ENCODE measurements around the gene CLCF1.
A peak's percentile ranks its signal among the peaks of the same experiment; 100 is the strongest.

Gene CLCF1

DNA sequence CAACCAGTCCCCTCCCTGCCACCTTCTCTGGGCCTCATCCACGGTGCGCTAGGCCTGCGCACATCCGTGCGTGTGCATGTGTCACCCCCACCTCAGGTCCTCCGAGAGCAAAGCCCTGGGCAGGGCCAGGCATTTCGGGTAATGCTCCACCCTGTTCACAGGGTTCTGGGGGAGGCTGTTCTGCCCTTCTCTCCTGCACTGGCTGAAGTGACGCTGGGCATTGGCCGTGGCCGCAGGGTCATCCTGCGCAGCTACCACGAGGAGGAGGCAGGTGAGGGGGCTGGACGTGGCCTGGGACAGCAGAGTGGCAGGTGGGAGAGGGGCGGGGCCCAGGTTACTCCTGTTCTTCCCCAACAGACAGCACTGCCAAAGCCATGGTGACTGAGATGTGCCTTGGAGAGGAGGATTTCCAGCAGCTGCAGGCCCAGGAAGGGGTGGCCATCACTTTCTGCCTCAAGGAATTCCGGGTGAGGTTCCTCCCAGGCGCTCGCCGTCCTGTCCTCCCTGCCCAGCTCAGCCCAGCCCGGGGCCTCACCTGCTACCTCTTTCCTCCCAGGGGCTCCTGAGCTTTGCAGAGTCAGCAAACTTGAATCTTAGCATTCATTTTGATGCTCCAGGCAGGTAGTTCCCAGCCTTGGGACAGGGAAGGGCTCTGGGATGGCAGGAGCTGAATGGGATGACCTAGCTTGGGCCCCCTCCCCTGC lies 22.3 kb upstream of the CLCF1 start:
- no peak for DNase-seq (ENCODE audit: low read depth)

DNA sequence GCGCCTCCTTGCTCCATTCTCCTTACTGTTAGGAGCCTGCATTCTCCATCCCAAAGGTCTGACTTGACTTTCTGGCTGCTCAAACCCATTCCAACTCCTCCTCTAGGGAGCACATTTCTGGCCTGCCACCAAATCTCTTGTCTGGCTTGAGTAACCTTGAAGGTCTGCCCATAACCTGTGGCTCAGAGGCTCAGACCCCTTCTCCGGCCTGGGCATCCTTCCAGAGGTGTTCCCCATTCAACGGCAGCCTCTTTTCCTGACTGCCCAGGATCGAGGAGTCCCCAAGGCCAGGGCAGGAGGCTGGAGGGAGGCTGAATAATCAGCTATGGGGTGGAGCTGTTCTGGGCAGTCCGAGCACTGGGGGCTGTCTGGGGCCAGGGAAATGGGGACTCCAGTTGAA lies 20.6 kb upstream of the CLCF1 start:
- DNase-seq (ENCODE audit: low read depth) = no peak

DNA sequence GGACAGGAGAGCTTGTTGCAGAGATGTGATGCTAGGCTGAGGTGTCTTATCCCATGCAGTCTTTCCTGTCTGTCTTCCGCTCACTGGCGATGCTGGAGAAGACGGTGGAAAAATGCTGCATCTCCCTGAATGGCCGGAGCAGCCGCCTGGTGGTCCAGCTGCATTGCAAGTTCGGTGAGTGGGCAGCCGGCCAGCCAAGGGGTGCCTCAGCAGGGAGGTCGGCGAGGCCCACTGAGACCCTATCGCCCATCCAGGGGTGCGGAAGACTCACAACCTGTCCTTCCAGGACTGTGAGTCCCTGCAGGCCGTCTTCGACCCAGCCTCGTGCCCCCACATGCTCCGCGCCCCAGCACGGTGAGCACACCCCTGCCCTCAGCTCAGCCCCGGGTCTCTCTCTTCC lies 20.0 kb upstream of the CLCF1 start:
- DNase-seq (ENCODE audit: low read depth) = no peak

DNA sequence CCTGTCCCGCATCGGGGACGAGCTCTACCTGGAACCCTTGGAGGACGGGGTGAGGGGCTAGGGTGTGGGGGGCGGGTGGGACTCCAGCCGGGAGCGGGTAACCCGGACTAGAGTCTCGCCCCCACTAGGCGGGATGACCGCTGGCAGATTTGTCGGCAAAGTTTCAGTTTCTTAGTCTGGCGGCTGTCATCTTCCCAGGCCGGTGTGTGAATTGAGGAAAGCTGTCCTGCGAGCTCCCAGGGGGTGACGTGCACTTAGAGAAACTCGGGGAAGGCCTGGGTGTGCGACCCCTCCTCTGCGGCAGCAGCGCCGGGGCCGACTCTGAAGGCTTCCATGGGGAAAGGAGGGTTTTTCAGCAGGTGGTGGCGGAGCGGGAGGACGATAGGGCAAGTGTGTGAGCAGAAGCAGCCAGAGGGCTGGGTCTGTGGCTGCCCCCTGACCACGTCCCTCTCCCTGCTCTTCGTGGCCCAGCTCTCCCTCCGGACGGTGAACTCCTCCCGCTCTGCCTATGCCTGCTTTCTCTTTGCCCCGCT lies 18.9 kb upstream of the CLCF1 start:
- DNase-seq (ENCODE audit: low read depth) = no peak

DNA sequence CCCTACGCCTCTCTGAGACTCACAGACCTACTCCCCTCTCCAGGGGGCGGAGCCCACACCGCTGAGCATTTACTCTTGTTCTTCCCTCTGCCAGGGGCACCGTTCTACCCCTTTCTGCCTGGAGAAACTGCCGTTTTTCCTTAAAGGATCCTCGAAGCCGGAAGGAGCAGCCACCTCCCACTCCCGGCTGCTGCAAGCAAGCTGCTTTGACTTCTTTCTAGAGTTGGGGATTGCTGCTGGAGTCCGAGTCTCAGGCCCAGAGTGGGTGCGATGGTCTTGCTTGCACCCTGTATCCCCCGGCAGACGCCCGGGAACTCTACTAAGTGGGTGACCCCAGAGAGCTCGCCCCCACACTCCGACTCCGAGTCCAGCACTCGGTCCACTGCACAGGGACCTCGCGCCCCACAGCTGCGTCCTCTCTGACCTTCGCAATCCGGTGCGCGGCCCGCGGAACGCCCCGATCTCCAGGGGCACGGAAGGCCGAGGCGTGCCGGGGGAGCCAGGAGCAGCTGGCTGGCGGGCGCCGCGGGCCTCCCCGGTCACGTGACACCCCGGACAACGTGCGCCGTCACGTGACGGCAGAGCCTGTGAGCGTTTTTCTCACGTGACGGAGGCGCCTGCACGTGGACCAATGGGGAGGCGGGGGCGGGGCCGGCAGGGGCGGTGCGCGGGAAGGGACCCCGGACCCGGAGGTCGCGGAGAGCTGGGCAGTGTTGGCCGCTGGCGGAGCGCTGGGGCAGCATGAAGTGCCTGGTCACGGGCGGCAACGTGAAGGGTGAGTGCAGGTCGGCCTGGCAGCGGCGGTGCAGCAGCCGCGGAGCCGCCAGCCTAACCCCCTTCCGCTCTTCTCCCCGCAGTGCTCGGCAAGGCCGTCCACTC lies 18.1 kb upstream of the CLCF1 start, which contains the start of gene RAD9A:
Gene RAD9A, plus strand, starts transcription at position 683 of the 879 bp plus-strand sequence. Its CDS starts 59 bp downstream, at position 742.
- DNase-seq (ENCODE audit: low read depth) = peak; percentile 89

DNA sequence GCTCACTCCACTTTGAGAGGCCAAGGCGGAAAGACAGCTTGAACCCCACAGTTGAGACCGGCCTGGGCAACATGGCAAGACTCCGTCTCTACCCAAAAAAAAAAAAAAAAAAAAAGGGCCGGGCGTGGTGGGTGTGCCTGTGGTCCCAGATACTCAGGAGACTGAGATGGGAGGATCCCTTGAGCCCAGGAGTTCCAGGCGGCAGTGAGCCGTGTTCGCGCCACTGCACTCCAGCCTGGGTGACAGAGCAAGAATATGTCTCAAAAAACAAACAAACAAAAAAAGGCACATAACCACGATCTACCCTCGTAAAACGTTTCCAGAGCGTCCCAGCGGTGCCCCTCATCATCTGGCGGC lies 17.5 kb upstream of the CLCF1 start:
- DNase-seq (ENCODE audit: low read depth) = no peak

DNA sequence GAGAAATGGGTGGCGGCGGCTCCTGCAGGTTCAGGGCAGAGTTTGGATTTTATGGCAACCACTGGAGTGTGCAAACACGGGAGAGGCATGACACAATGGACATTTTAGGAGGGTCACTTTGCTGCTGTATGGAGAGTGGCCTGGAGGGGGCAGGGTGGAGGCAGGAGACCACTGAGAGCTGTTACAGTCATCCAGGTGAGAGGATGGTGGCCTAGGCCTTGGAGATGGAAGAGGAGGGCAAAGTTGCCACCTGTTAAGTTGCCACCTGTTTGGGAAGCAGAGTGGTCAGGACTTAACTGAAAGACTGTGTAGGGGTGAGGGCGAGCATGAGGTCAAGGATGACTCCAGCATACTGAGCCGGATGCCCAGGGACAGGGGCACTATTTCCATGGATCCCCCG lies 16.1 kb upstream of the CLCF1 start:
- no peak for DNase-seq (ENCODE audit: low read depth)

DNA sequence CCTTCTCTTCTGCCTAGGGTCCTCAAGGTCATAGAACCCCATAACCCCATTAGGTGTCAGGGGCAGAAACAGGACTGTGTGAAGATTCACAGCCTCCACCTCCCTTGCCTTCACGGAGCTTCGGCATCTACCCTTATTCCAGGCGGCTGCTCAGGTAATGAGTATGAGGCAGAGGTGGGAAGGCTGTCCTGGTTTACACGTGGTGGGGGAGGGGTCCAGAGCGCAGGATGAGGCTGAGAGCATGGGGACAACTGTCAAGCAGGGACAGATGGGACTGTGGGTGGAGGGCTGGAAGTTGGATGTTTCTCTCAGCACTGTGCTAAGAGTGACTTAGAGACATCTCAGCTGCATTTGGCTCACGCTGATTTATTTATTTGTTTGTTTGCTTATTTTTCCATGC lies 14.1 kb upstream of the CLCF1 start:
- no peak for DNase-seq (ENCODE audit: low read depth)

DNA sequence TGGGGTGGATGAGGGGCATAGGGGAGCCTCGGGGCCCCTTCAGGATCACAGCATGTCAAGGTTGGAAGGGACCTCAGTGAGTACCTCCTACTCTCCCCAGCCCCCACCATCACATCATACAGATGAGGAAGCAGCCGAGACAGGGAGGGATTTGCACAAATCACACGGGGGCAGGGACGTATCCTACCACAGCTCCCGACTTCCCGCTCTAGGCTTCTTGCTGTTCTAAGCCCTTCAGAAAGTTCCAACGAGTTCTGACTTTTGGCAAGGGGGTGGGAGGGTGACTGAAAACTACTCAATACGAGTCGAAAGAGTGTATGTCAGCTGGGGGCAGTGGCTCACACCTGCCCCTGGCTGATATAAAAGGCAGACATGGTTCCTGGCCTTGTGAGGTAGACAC lies 13.7 kb upstream of the CLCF1 start:
- no peak for DNase-seq (ENCODE audit: low read depth)

DNA sequence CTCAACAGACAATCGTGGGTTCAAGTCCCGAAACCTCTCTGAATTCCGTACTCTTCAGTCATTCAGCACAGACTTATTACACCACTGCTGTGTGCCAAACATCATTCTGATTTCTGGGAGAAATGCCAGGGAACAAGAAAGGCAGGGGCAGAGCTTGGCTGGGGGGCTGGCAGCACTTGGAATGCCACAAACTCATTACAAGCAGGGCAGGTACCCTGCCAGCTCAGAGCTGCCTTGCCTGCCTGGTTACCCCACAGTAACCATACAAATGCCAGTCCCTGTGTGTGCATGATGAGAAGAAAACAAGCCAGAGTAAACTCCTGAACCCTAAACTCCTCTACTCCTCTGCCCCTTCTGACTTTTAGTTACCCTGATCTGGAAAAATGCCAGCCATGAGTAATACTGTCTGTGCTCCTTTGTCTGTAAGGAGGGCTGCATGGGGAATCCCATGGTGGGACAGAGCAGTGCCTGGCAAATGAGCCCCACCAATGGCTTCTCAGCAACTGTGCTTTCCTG lies 11.5 kb upstream of the CLCF1 start:
- no peak for DNase-seq (ENCODE audit: low read depth)

DNA sequence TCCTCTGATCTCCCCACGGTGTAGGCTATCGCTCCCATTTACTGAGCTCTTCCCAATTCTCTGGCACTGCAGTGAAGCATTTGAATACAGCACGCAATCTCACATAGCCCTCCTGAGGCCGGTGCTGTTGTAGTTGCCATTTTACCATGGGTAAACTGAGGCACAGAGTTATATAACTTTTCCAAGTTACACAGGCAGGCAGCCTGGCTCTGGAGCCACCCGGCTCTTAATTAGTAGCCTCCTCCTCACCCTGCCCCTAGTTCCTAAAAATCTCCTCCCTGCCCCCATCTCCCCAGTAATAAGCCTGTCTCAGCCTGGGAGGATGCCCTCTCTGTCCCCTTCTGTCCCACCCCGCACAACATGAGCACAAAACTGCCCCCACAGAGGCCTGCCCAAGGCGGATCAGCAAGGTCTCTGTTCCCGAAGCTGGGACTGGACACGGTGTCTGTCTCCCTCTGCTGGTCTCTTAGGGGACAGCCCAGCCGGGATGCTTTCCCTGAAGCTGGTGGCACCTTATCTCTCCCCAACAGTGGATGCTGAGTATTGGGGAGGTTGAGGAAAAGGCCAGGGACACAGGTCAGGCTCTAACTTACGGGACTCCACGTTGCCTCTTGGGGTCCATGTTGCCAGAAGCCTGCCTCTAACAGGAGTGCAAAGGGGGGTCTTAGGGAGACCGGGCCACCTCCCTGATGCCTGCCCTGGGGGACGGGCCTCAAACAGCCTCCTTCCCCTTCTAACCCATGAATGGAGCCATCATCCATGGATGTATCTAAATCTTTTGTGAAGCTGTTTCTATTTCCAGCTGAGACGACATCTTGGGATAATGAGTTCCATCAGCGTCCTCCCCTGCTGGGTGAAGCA lies 9.1 kb upstream of the CLCF1 start:
- no peak for DNase-seq (ENCODE audit: low read depth)

DNA sequence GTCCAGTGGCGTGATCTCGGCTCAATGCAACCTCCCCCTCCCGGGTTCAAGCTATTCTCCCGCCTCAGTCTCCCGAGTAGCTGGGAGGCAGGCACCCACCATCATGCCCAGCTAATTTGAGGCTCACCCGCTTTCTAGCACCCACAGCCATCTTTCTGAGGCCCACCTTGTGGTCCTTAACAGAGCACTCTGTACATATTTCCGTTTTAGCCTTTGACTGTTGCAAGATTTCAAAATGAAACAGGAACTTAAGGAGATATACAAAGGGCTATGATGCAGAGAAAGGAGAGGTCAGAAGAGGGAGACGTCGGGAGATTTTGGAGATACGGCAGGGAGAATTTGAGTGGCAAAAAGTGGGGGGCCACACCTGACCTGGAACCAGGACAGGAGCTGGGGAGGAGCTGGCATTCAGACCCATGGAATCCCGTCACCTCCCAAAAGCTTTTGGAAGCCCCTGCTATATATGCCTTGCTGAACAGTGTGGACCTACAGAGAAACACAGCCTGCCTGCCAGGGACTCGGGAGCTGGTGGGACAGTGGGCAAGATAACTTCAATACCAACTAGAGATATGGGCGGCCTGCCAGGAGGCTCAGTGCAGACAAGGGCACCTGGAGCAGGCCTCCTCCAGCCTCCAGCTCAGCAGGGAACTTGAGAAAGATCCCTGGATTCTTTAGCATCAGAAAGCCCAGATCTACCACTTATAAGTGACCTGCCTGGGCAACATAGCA lies 8.0 kb upstream of the CLCF1 start:
- no peak for DNase-seq (ENCODE audit: low read depth)

DNA sequence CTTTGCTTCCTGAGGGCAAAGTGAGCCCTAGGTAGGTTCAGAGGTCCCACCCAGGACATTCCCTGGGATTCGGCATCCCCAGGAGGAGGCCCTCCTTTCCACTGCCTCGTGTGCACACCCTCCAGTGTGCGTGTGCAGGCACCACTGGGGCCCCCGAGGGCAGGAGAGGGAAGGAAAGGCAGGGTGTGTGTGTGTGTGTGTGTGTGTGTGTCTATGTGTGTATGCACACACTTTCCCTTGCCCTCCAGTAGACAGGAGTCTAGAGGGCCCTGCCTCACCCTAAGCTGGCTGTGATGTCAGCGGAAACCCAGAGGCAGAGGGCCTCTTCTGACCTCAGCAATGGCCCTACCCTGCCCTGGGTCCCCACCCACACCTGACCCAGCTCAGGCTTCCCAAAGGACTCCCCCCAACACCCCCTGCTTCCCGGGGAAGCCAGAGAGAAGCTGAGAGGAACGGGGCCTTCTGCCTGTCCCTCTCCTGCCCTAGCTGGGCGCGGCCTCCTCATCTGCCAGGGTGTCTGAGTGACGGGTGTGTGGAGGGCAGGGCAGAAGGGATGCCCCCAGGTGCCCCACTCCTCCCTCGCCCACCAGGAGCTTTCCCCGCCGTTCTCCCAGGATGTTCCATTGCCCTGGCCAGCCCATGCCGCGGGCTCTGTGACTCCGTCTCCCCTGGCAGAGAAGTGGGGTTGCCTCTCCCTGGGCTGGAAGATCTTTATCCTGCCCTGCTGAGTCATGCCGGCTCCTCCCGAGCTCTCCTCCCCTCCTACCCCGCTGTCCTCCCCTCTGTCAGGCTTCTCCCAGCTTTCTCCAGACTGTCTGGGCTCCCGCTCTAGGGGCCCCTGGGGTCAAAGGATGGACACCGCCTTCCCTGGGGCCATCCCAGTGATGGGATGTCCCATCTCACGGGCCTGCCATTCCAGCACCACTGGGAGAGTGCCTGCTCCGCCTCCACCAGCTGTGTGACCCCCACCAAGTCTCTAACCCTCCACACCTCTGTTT lies 6.0 kb upstream of the CLCF1 start:
- no peak for DNase-seq (ENCODE audit: low read depth)

DNA sequence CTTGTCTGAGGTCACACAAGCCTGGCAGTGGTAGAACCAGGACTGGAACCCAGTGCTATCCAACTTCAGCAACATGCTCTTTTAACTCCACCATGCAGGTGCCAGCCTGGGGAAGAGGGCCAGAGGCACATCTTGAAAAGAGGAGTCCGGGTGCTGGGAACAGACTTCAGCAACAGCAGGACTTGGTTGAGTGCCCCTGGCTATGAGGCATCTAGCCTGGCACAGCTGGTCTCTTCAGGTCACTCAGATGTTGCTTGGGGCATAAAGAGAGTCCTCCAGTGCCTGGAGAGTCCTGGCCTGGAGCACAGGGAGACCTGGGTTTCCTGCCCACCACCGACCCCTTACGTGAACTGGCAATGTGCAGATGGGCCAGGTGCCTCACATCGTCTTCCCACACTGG lies 5.1 kb upstream of the CLCF1 start:
- no peak for DNase-seq (ENCODE audit: low read depth)

DNA sequence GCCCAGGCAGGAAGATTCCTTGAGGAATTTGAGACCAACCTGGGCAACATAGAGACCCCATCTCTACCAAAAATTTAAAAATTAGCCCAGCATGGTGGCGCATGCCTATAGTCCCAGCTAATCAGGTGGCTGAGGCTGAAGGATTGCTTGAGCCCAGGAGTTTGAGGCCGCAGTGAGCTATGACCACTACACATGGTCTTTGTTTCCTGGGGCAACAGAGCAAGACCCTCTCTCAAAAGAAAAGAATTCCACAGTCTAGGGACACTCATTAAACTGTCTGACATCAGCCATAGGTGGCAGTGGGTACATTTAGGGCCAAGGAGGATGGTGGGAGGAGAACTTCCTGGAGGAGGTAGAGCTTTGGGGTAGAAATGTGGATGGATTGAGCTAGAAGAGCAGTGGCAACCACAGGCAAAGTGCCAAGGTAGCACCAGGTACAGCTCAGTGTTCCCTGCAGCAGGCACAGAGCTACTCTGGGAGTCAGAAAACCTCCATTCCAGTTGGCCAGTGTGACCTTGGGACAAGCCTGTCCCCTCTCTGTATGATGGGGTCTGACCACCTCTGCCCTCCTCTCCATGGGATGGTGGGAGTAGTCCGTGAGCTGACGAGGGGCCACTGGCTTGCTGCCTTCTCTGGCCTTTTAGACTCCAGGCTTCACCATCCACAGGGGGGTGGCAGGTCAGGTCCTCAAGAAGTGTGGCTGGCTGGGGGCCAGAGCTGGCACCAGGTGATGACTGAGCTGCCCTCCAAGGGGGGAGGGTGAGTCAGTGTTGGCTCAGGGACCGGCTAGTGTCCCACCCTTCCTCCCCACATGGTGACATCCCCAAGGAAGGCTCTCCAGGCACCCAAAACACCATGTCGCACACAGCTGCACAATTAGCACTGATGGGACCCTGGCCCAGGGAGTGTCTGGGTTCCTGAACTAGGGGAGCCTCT lies 3.7 kb upstream of the CLCF1 start:
- no peak for DNase-seq (ENCODE audit: low read depth)

DNA sequence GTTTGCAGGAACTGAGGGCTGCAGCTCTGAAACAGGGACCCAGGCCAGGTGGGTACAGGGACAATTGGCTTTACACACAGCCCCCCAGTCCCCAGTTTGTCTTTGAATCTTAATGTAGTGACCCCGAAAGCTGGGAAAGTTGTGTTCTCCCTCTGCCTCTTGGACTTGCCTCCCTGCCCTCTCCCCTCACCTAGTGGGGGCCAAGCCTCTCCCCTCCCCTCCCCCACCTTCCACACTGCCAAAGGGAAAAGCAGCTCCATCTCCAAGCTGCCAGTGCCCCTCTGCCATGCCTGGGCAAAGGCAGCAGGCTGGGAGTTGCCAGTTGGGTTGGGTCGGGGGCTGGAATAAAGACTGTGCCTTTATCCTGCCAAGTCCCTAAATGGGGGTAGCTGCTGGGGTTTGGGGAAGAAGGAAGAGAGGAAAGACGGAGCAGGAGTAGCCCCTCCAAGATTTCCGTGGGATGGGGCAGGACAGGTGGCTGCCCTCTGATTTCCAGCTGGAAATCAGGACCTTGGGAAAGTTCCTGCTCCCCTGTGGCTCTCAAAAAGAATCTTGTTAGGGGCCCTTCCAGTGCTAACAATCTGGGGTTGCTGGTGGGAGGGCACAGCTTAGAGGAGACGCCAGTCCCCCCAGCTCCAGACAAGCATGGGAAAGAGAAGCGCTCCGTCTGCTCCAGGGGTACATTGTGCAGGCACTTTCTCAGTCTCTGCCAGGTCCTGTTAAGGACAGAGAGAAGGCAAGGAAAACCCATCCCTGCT lies 2.8 kb upstream of the CLCF1 start:
- no peak for DNase-seq (ENCODE audit: low read depth)

DNA sequence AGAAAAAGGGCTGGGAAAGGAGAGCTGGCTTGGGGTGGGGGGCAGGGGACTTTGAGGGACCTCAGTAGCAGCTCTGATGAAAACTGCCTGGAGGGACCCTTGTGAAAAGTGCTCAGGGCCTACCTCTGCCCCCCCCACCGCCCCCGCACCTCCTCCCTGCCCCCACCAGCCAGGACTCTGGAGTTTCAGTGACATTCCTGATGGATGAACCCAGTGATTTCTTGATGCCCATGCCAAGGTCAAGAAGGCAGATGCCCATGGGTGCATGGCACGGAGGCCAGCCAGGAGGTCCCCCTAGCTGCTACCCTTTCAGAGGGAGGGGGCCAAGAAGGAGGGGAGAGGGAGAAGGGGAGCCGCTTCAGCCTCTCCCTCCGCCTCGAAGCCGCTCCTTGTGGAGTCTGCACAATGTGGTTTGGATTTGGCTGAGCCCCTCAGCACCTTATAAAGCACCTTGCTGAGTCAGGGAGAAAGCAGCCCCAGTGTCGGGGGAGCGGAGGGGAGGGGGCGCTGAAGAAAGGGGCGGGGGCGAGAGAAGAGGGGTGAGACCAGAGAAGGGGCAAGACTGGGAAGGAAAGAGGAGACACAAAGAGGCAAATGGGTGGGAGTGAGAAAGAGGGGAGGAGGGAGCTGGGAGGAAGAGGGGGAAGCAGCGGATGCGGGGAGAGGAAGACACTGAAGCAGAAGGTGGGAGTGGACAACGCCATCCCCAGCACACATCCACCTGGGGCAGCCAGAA lies 2.1 kb upstream of the CLCF1 start:
- no peak for DNase-seq (ENCODE audit: low read depth)

Measured in HS-27A (cell line).